Measurements from ENCODE around the gene ADORA3. TPM values are rescaled to one million over a fixed set of nuclear protein-coding genes. Genes with fewer than 3 reads are reported as not detected.

ADORA3 gene
- total and polyA plus RNA-seq, 2 of the 8 experiments (the other 6 are each of a cell fraction or from before 2014, with no cell fraction given) = 0.03 TPM; not detected in 1

- Histone ChIP-seq H4K5ac (ENCODE audit: insufficient read length, low read depth, low read length) (no peak overlapping the region), H2BK20ac (ENCODE audit: low read length) (no peak overlapping the region), H2BK120ac (replicated peaks; ENCODE audit: low read depth, low read length) (no peak overlapping the region), H4K20me1 (replicated peaks in 1 of 2; ENCODE audit: control insufficient read depth in 1 of 2, insufficient read depth in 2 of 2, low read length in 2 of 2) (no peaks in the 10 kb centered on the region), H4K91ac (replicated peaks; ENCODE audit: insufficient read length, low read length) (no peak overlapping the region), H3K14ac (ENCODE audit: insufficient read length) (no peak overlapping the region), H2BK15ac (ENCODE audit: low read length) (no peak overlapping the region), H2AFZ (ENCODE audit: low read length) (no peak overlapping the region), H3K4me2 (ENCODE audit: insufficient read depth in 1 of 2, low read depth in 2 of 2, low read length in 2 of 2) (no peak overlapping the region), H3K79me2 (ENCODE audit: control insufficient read depth in 1 of 2, insufficient read depth in 2 of 2, low read length in 2 of 2) (no peaks in the 10 kb centered on the region), H3K56ac (replicated peaks; ENCODE audit: insufficient read length, low read depth, low read length) (no peak overlapping the region), H2BK5ac (ENCODE audit: low read depth, low read length) (no peak overlapping the region), H3K4ac (replicated peaks; ENCODE audit: insufficient read length, low read depth, low read length) (no peak overlapping the region), H3K23me2 (ENCODE audit: low read depth, low read length) (no peaks in the 10 kb centered on the region; the same call in 1 of the 2 replicates), H3K23ac (ENCODE audit: insufficient read length) (no peak overlapping the region), H2BK12ac (ENCODE audit: low read depth, low read length) (no peak overlapping the region), H2AK5ac (ENCODE audit: low read depth, low read length) (no peak overlapping the region), H3K27ac (ENCODE audit: low read depth, low read length) (no peak overlapping the region), H3K27me3 (replicated peaks in 1 of 4; ENCODE audit: control insufficient read depth in 3 of 4, extremely low read depth in 1 of 4, insufficient read depth in 3 of 4, low read length in 3 of 4) (no peaks in the 10 kb centered on the region), H3K79me1 (ENCODE audit: low read depth, low read length) (no peaks in the 10 kb centered on the region), H3K9ac (replicated peaks in 1 of 4; ENCODE audit: extremely low read depth in 1 of 4, low read depth in 3 of 4, low read length in 3 of 4) (no peak overlapping the region), H3K4me3 (ENCODE audit: extremely low read depth in 1 of 4, insufficient read depth in 2 of 4, low read depth in 3 of 4, low read length in 4 of 4) (no peak overlapping the region), H3K4me1 (replicated peaks in 1 of 4; ENCODE audit: control insufficient read depth in 3 of 4, insufficient read depth in 4 of 4, low read length in 3 of 4) (peaks cover 0 to 9% (median 3%) of the 10 kb centered on the region in 4 experiments; a peak in 5 of 7 replicates), H4K8ac (ENCODE audit: extremely low read depth, insufficient read depth, low read length) (no peak overlapping the region), H3K36me3 (ENCODE audit: control insufficient read depth in 2 of 4, insufficient read depth in 4 of 4, low read length in 3 of 4) (no peaks in the 10 kb centered on the region), H3K18ac (ENCODE audit: extremely low read depth, low read length) (no peak overlapping the region), H3K9me3 (ENCODE audit: insufficient read depth in 2 of 2, low read depth in 1 of 2, low read length in 1 of 2) (no peaks in the 10 kb centered on the region)
- ChIA-PET POLR2A (ENCODE audit: partially characterized antibody) (interaction anchor here (0.6 kb wide), 1 partner anchor 26 kb away, joined by 3 read pairs; no protein-coding TSS in a partner anchor), CTCF (ENCODE audit: partially characterized antibody) (interaction anchor here (1.3 to 1.6 kb wide), 3 partner anchors 11 to 166 kb away, joined by 4 to 5 read pairs (median 4); no protein-coding TSS in a partner anchor)
- no peak for FAIRE-seq
- WGBS, 2 experiments (ENCODE audit: extremely low coverage in 1 of 2, insufficient coverage in 1 of 2, insufficient read length in 1 of 2, insufficient replicate concordance in 2 of 2, low coverage in 1 of 2, low lambda C conversion rate in 2 of 2, missing lambda C conversion rate in 1 of 2) = 94% methylated on average over 6 of the region's 6 CpGs; no CpG with 5 or more reads in 1 of the 2 experiments
- TF ChIP-seq RFX5 (IDR thresholded peaks at IDR 0.05; ENCODE audit: borderline replicate concordance, low read depth, low read length) (no peak), GABPA (IDR thresholded peaks at IDR 0.05; ENCODE audit: borderline replicate concordance, insufficient read depth, low read length) (no peak), CTCF (IDR thresholded peaks at IDR 0.05; ENCODE audit: control extremely low read depth in 1 of 3, insufficient read depth in 1 of 3, low read depth in 1 of 3, low read length in 3 of 3) (no peak), SRF (IDR thresholded peaks at IDR 0.05; ENCODE audit: low read depth, low read length) (no peak), POU5F1 (IDR thresholded peaks at IDR 0.05; ENCODE audit: low read depth, low read length) (no peak)
- DNase-seq (ENCODE audit: low read depth in 1 of 2, low spot score in 2 of 2) = peak in 1 of 2 experiments; percentile 13
These were observed 664 bp upstream of the ADORA3 start for GRCh38 chr1:111504097-111504496.

Measured in H1 (cell line).